Endothelial cell of umbilical vein (primary cell): ENCODE data around the gene FBXO34. TPM values are rescaled to one million over a fixed set of nuclear protein-coding genes. Genes with fewer than 3 reads are reported as not detected.

Experiments
- BruUV-seq: library from RNA; stranded (reverse); fragments of 400-500 nt; replicated peaks from 2 replicates; lab custom pipeline; 2021; lab: Mats Ljungman, UMichigan
- CTCF ChIA-PET: fragments of 300-600, 350-600 bp; sonication (Branson Sonifier 250); formaldehyde crosslinking; loops from one replicate; lab custom pipeline; 2021; ENCODE audit warnings: antibody characterized with exemption, inconsistent platforms; lab: Charles Lee
- POLR2A ChIA-PET: fragments of 300-600, 350-600 bp; sonication (Branson Sonifier 250); formaldehyde crosslinking; loops from one replicate; lab custom pipeline; 2021; ENCODE audit warnings: antibody characterized with exemption, inconsistent platforms; lab: Charles Lee
- DNase-seq: peaks from one replicate; pipeline ENCODE4 v3.0.0-alpha.2; 2011; ENCODE audit warnings: low read depth, low spot score
- FAIRE-seq: peaks from 2 replicates; lab custom pipeline; 2011; peaks lifted over from hg19 to GRCh38; lab: Jason Lieb, UNC
- H2AFZ ChIP-seq: 2 replicates; pipeline ENCODE4 v1.6.0; 2012; ENCODE audit warnings: low read depth, low read length, control low read depth, inconsistent platforms
- H3K27ac ChIP-seq: 2 replicates; pipeline ENCODE4 v1.5.1; 2011; ENCODE audit warnings: low read depth, mild to moderate bottlenecking, control low read depth, low read length, moderate library complexity; ENCODE audit not compliant: insufficient read depth
- H3K27me3 ChIP-seq, 2 experiments: 2 replicates each; pipeline versions ENCODE4 v1.6.0 to v1.6.1; 2011; ENCODE audit warnings: low read length in 2 of 2, mixed read lengths in 1 of 2; ENCODE audit not compliant: control insufficient read depth in 2 of 2, insufficient read depth in 2 of 2
- H3K36me3 ChIP-seq, 2 experiments: 2 replicates in 1 of 2; 3 replicates in 1 of 2; pipeline ENCODE4 v1.5.1; 2011; ENCODE audit warnings: low read length in 2 of 2, mild to moderate bottlenecking in 1 of 2, moderate library complexity in 1 of 2; ENCODE audit not compliant: control insufficient read depth in 2 of 2, insufficient read depth in 2 of 2; ENCODE audit errors: extremely low read depth in 1 of 2
- H3K4me1 ChIP-seq: 3 replicates; pipeline ENCODE4 v1.5.1; 2011; ENCODE audit warnings: mild to moderate bottlenecking, low read length; ENCODE audit not compliant: control insufficient read depth, insufficient read depth; ENCODE audit errors: extremely low read depth
- H3K4me2 ChIP-seq: 2 replicates; pipeline ENCODE4 v1.6.1; 2011; ENCODE audit warnings: low read length, control low read depth, mixed read lengths; ENCODE audit not compliant: insufficient read depth
- H3K4me3 ChIP-seq, 3 experiments: fragments of 200-600 bp in 1 of 3; sonication (generic), shearing (Covaris generic) in 1 of 3; replicated peaks in 1 of 3; 2 replicates each; pipeline ENCODE4 v1.5.1; 2011 to 2016; ENCODE audit warnings: control low read depth in 3 of 3, low read length in 3 of 3, mild to moderate bottlenecking in 2 of 3, inconsistent platforms in 1 of 3, low read depth in 1 of 3, moderate library complexity in 1 of 3; ENCODE audit not compliant: insufficient read depth in 1 of 3
- H3K79me2 ChIP-seq: 2 replicates; pipeline ENCODE4 v1.6.0; 2012; ENCODE audit warnings: low read length, inconsistent platforms; ENCODE audit not compliant: control insufficient read depth, insufficient read depth
- H3K9ac ChIP-seq: replicated peaks from 2 replicates; pipeline ENCODE3; 2011; ENCODE audit warnings: low read length, control low read depth; ENCODE audit not compliant: insufficient read depth; ENCODE audit errors: extremely low read depth
- H3K9me1 ChIP-seq: replicated peaks from 3 replicates; pipeline ENCODE4 v1.6.0; 2011; ENCODE audit warnings: mild to moderate bottlenecking, low read length; ENCODE audit not compliant: control insufficient read depth, insufficient read depth; ENCODE audit errors: extremely low read depth
- H3K9me3 ChIP-seq: replicated peaks from 2 replicates; pipeline ENCODE4 v1.5.1; 2012; ENCODE audit warnings: low read length, inconsistent platforms; ENCODE audit not compliant: control insufficient read depth, insufficient read depth
- H4K20me1 ChIP-seq: replicated peaks from 2 replicates; pipeline ENCODE3; 2011; ENCODE audit warnings: mild to moderate bottlenecking, low read length; ENCODE audit not compliant: control insufficient read depth, insufficient read depth; ENCODE audit errors: extremely low read depth
- CTCF ChIP-seq, 2 donors: IDR thresholded peaks; 1 replicate in 1 of 2; 2 replicates in 1 of 2; pipeline ENCODE4 v1.5.1; 2011; ENCODE audit warnings: low read length in 2 of 2, mild to moderate bottlenecking in 2 of 2, moderate library complexity in 2 of 2, control low read depth in 1 of 2, inconsistent platforms in 1 of 2, low read depth in 1 of 2; ENCODE audit not compliant: insufficient read depth in 1 of 2; ENCODE audit errors: extremely low read depth in 1 of 2
- EZH2 ChIP-seq: IDR thresholded peaks from 2 replicates; pipeline ENCODE4 v1.6.1; 2012; ENCODE audit warnings: borderline replicate concordance, low read depth, mild to moderate bottlenecking, moderate library complexity, low read length, inconsistent platforms; ENCODE audit not compliant: severe bottlenecking
- FOS ChIP-seq: IDR thresholded peaks from 2 replicates; pipeline ENCODE4 v1.6.1; 2011; ENCODE audit warnings: mild to moderate bottlenecking, low read length, moderate library complexity, borderline replicate concordance; ENCODE audit not compliant: insufficient read depth
- GATA2 ChIP-seq: IDR thresholded peaks from 2 replicates; pipeline ENCODE4 v1.7.0; 2011; ENCODE audit warnings: low read depth, mild to moderate bottlenecking, moderate library complexity, mixed read lengths, low read length; ENCODE audit not compliant: insufficient read length, insufficient read depth
- JUN ChIP-seq: IDR thresholded peaks from 2 replicates; pipeline ENCODE4 v1.6.1; 2011; ENCODE audit warnings: borderline replicate concordance, low read depth; ENCODE audit not compliant: insufficient read length, insufficient read depth
- MAX ChIP-seq: IDR thresholded peaks from 2 replicates; pipeline ENCODE4 v1.6.1; 2011; ENCODE audit not compliant: insufficient read depth, insufficient read length
- MYC ChIP-seq: IDR thresholded peaks from one replicate; pipeline ENCODE4 v1.6.1; 2011; ENCODE audit warnings: mild to moderate bottlenecking, low read depth, low read length
- POLR2A ChIP-seq: IDR thresholded peaks from 2 replicates; pipeline ENCODE4 v1.6.1; 2012; ENCODE audit warnings: low read depth, mild to moderate bottlenecking, control low read depth, low read length
- POLR2AphosphoS5 ChIP-seq: IDR thresholded peaks from 2 replicates; pipeline ENCODE4 v1.6.1; 2012; ENCODE audit warnings: low read depth, mild to moderate bottlenecking, control low read depth, low read length, moderate library complexity; ENCODE audit not compliant: insufficient read depth
- dilution Hi-C: fragments of 300-500 bp; cut with MboI; formaldehyde crosslinking; loops from one replicate; pipeline ENCODE4 v1.15.0; 2019; ENCODE audit warnings: low sequenced_read_pairs; ENCODE audit not compliant: extremely low pct_ligation_motif_present
- intact Hi-C: fragments of 100-400 bp; cut with micrococcal nuclease; formaldehyde crosslinking; loops from one replicate; pipeline ENCODE4 v1.10.0; 2022
- polyA plus RNA-seq, 4 experiments: library from polyadenylated mRNA; depleted of rRNA in 3 of 4; stranded (reverse) in 3 of 4; unstranded in 1 of 4; fragments of >200 nt; gene quantifications; 2 replicates each; pipeline versions ENCODE4 v1.2.1 to v1.2.3, GENCODE V29; 2011 to 2012; ENCODE audit warnings: missing spikeins in 1 of 4
- total RNA-seq: library from RNA; stranded (reverse); gene quantifications from 2 replicates; pipeline ENCODE4 v1.2.3, GENCODE V29; 2021

FBXO34 gene
- total and polyA plus RNA-seq, 2 donors (not counting 3 experiments of a cell fraction or from before 2014, with no cell fraction given) = 8.5 to 14.2 TPM

- ChIA-PET POLR2A (interaction anchor here (0.7 kb wide), 1 partner anchor 364 kb away, joined by 3 read pairs; no protein-coding TSS in a partner anchor), CTCF (no interaction called here)
- dilution Hi-C loops (no loop called here), intact Hi-C loops (no loop called here)
- Histone ChIP-seq H4K20me1 (no peaks in the 10 kb centered on the region), H3K9me3 (no peaks in the 10 kb centered on the region), H3K36me3 (peaks cover 0 to 7% of the 10 kb centered on the region in 2 experiments), H3K27ac (no peak overlapping the region), H3K4me3 (no peak overlapping the region), H3K79me2 (no peaks in the 10 kb centered on the region), H3K4me2 (no peak overlapping the region), H3K9me1 (no peaks in the 10 kb centered on the region), H3K27me3 (no peaks in the 10 kb centered on the region), H3K4me1 (no peaks in the 10 kb centered on the region), H2AFZ (no peak overlapping the region), H3K9ac (no peak overlapping the region)
- DNase-seq (no peak), FAIRE-seq (no peak)
- BruUV-seq = no TSS peak
- TF ChIP-seq MAX (no peak), POLR2A (no peak), CTCF (IDR thresholded peaks at IDR 0.05; ENCODE audit: extremely low read depth in 1 of 2, insufficient read depth in 1 of 2, low read depth in 1 of 2, low read length in 2 of 2) (no peak), FOS (no peak), JUN (no peak), GATA2 (no peak), POLR2AphosphoS5 (no peak), EZH2 (no peak), MYC (no peak)
Observed at GRCh38 chr14:55389330-55389729, 118.1 kb downstream of the FBXO34 start.
